ENCODE measurements around the gene TGFBR1.

Gene TGFBR1

GRCh38 chr9:99107421-99107820 lies 2.5 kb downstream of the TGFBR1 start:
- no peak for DNase-seq (ENCODE audit: low spot score)

GRCh38 chr9:99108131-99108530 lies 3.2 kb downstream of the TGFBR1 start:
- DNase-seq (ENCODE audit: low spot score): no peak

- no peak for DNase-seq (ENCODE audit: low spot score)
These were observed 4.6 kb downstream of the TGFBR1 start for GRCh38 chr9:99109522-99109921.

GRCh38 chr9:99112750-99113413 lies 8.0 kb downstream of the TGFBR1 start:
- no peak for DNase-seq (ENCODE audit: low spot score)

GRCh38 chr9:99113414-99114048 lies 8.6 kb downstream of the TGFBR1 start:
- no peak for DNase-seq (ENCODE audit: low spot score)

GRCh38 chr9:99114049-99114440 lies 9.1 kb downstream of the TGFBR1 start:
- no peak for DNase-seq (ENCODE audit: low spot score)

GRCh38 chr9:99114846-99115500 lies 10.1 kb downstream of the TGFBR1 start:
- DNase-seq (ENCODE audit: low spot score): no peak

- no peak for DNase-seq (ENCODE audit: low spot score)
These were observed 11.1 kb downstream of the TGFBR1 start for GRCh38 chr9:99116003-99116411.

- DNase-seq (ENCODE audit: low spot score): no peak
These were observed 14.0 kb downstream of the TGFBR1 start for GRCh38 chr9:99118782-99119466.

GRCh38 chr9:99119976-99120655 lies 15.2 kb downstream of the TGFBR1 start:
- DNase-seq (ENCODE audit: low spot score): no peak

GRCh38 chr9:99121604-99122003 lies 16.7 kb downstream of the TGFBR1 start:
- DNase-seq (ENCODE audit: low spot score): no peak

- no peak for DNase-seq (ENCODE audit: low spot score)
These were observed 19.8 kb downstream of the TGFBR1 start for GRCh38 chr9:99124534-99125255.

GRCh38 chr9:99125446-99125845 lies 20.5 kb downstream of the TGFBR1 start:
- no peak for DNase-seq (ENCODE audit: low spot score)

- DNase-seq (ENCODE audit: low spot score): no peak
These were observed 21.4 kb downstream of the TGFBR1 start for GRCh38 chr9:99126312-99126711.

- DNase-seq (ENCODE audit: low spot score): no peak
These were observed 22.6 kb downstream of the TGFBR1 start for GRCh38 chr9:99127356-99128132.

- no peak for DNase-seq (ENCODE audit: low spot score)
These were observed 23.2 kb downstream of the TGFBR1 start for GRCh38 chr9:99128133-99128406.

- DNase-seq (ENCODE audit: low spot score): no peak
These were observed 24.2 kb downstream of the TGFBR1 start for GRCh38 chr9:99129091-99129490.

- DNase-seq (ENCODE audit: low spot score): no peak
These were observed 25.2 kb downstream of the TGFBR1 start for GRCh38 chr9:99130069-99130468.

- no peak for DNase-seq (ENCODE audit: low spot score)
These were observed 28.2 kb downstream of the TGFBR1 start for GRCh38 chr9:99133145-99133544.

GRCh38 chr9:99134893-99135341 lies 30.0 kb downstream of the TGFBR1 start:
- no peak for DNase-seq (ENCODE audit: low spot score)

GRCh38 chr9:99135456-99135855 lies 30.5 kb downstream of the TGFBR1 start:
- DNase-seq (ENCODE audit: low spot score): no peak

Measured in ecto neural progenitor cell (in vitro differentiated cells).